IPS DF 4.7 (cell line): ENCODE data around the gene BCAR3.
"Not testable (repeated sequence)": the region's sequence is repeated elsewhere in the genome, so short reads cannot be mapped to it uniquely, and the experiment has no call there.

Source experiments
- DNase-seq: peaks from one replicate; pipeline ENCODE4 v3.0.0-alpha.2; 2013; ENCODE audit warnings: low spot score; ENCODE audit errors: extremely low read depth

The BCAR3 gene

DNA sequence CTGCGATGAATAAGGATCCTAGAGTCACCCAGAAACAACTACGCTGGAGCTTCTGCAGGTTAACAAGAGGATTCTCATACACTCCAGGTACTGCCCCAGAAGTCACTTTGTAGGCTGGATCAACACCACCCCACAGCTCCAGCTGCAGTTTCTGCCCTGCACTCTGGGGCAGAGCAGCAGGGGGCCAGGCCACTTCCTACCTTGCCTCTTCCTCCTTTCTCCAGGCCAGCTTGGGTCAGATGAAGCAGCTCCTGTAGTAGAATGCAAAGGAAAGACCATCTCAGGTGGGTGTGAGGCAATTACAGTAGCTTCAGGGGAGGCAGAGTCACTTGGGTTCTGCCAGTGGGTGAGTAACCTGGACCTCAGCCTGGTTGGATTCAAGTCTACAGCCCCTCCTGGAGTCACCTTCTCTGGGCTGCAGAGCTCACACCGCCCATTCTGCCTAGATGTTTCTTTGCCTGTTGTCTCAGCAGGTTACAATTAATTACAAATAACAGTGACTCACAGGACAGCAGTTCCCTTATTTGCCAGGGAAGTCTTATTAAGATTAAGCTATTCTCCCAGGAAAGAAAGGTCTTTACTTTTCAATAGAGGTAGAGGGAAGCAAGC lies 24.4 kb upstream of the BCAR3 start:
- no peak for DNase-seq

DNA sequence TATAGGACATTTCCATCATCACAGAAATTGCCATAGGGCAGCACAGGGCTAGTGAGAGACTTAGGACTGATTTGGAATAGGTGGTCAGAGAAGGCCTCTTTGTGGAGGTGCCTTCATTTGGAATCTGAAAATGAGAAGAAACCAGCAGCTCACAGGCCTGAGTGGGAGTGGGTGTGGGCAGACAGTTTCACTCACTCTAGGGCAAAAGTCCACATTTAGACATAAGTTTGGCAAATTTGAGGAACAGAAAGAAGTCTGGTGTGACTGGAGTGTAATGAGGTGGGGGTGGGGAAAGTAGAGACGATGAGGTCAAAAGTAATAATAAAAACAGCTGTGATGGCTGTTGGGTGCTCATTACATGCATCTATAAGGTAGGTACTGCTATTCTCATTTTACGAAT lies 22.4 kb upstream of the BCAR3 start:
- DNase-seq = no peak

DNA sequence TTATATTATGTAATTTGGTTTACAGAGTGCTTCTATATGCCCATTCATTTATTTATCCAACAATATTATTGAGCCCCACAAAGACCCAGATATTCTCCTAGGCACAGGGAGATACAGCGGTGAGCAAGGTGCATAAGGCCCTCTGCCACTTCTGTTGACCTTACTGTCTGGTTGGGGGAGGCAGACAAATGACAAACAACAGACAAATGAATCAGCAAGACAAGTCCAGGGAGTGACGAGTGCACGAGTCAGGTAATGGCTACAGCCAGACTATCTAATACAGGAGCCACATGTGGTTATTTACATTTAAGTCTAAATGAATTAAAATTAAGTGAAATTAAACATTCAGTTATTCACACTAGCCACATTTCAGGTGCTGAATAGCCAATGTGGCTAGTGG lies 22.0 kb upstream of the BCAR3 start:
- DNase-seq = no peak

DNA sequence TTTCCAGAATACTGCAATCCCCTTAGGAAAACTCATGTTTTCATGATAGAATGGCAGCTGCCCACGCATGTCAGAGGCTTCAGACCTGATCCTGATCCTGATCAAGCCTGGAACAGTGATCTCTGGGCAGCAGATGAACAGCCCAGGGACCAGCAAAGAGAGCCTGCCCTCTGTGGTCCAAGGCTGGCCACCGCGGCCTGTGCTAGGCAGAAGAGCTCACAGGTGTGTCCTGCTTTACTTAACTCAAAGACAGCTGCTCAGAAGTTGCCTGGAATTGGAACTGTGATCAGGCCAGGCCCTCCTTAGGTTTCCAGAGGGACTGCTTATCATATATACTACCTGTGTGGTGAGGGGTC lies 21.2 kb upstream of the BCAR3 start:
- DNase-seq = no peak

DNA sequence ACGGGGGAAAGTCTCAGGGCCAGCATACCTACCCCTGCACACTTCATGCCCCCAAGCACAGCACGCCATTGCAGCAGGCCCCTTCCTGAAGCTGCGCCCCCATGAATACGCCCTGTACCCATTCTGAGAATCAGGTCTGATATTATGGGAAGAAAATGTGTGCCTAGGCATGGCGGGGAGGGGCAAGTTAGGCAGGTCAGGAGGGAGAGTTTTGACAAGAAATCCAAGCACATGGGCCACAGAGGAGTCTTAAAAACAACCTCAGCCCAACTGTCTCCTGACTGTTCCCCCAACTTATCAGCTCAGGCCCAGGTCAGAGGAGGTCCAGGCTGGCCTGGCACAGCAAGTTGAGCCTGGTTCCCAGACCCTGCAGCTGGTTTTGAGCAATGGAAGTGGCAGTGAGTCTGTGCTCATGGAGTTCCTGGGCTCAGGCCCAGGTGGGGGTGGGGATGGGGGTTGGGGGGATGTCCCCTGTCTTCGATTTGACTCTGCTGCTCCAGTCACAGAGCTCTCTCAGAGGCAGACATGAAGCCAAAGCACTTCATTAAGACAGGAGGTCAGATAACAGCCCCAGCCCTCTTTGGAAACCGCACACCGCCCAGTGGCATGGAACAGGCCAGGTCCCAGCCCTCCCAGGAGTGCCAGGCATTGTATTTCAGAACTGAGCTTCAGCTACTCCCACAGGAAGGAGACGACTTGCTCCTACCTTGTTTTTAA lies 20.6 kb upstream of the BCAR3 start:
- DNase-seq = no peak

DNA sequence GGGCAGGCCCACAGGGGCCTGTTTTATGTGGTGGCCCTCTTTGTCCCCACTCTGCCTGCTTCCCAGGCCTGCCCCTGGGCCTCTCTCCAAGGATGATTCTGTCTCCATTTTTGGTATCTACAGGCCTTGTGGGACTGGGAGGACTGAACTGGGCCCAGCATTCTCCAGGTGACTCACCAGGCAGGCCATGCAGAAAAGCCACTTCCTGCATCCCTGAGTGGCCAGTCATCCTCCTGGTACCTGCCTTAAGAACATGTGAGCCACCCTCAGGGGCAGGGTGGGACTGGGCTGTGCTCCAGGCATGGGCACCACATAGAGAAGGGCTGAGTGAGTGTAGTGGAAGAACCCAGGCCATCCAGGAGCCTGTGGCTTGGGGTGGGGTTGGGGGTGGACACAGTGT lies 20.0 kb upstream of the BCAR3 start:
- no peak for DNase-seq

DNA sequence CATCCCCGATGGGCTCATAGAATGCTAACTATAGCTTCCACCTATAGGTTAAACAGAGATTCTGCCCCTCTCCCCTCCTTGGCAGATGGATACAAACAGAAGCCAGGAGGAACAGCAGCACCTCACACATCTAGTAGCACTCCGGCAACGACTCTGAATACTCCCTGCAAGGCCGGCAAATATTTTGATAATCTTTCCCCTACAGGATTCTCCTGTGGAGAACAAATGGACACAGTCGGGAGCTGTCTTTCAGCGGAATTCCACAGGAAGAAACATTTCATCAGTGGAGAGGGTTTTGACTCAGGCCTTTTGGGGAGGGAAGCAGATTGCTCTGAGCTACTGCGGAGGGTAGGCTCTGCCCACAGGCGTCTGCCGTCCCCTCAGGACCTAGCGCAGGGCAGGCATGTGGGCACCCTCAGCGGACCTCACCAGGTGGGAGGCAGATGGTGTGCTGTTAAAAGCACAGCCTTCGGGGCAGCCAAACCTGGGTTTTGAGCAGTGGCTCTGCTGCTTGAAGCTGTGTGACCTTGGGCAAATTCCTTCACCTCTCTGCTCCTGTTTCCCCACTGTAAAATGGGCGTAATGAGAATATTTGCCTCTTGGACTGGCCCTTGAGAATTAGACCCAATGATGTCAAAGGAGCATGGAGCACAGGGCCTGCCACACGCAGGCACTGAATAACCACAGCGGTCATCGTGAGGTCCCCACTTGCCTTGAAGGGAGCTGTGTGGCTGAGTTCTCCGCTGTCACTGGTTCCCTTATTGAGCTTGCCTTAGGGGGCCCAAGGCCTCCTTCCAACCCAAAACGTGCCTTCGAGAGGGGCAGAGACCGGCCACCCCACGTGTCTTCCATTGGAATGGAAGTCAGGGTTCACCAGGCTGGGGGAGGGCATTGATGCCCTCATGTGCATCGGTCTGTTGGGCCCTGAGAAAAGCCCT lies 19.2 kb upstream of the BCAR3 start:
- no peak for DNase-seq

DNA sequence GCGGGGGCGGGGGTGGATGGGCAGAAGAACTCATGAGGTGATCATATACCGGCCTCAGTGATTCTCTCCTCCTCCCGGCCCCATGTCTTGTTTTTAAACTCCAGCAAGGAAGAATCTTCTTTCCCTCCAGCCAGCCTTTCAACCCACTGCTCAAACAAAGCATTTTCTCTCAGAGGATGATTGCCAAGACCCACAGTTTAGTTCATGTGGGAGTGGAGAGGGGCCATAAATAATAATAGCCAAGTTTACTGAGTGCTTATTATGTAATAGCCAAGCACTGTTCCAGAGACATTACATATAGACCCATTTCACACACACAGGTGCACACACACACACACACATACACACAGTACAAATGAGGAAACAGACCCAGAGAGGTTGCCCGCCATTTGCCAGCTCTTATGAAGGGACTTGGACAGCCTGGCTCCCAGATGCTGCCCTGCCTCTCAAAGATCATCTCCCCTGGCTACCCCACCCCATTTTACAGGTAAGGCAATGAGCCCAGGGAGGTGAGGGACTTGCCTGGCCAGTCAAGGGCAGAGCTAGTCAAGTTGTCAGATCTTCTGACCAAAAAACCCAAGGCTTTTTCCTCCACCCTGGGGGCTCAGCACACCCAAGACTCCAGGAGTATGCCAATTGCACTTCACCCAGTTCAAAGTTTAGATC lies 18.0 kb upstream of the BCAR3 start:
- no peak for DNase-seq

DNA sequence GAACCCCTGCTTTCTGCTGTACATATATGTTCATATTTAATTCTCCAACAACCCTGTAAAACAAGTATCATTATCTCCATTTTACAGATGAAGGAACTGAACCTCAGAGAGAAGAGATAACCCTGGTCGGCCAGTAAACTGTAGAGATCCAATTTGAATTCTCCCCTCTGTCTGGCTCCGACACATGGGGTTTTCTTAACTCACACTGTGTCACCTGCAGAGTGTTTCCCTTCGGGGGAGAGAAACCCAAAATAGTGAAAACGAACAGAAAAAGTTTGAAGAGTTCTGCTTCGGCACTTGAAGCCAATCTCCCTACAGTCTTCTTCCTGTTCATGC lies 17.4 kb upstream of the BCAR3 start:
- DNase-seq = no peak

DNA sequence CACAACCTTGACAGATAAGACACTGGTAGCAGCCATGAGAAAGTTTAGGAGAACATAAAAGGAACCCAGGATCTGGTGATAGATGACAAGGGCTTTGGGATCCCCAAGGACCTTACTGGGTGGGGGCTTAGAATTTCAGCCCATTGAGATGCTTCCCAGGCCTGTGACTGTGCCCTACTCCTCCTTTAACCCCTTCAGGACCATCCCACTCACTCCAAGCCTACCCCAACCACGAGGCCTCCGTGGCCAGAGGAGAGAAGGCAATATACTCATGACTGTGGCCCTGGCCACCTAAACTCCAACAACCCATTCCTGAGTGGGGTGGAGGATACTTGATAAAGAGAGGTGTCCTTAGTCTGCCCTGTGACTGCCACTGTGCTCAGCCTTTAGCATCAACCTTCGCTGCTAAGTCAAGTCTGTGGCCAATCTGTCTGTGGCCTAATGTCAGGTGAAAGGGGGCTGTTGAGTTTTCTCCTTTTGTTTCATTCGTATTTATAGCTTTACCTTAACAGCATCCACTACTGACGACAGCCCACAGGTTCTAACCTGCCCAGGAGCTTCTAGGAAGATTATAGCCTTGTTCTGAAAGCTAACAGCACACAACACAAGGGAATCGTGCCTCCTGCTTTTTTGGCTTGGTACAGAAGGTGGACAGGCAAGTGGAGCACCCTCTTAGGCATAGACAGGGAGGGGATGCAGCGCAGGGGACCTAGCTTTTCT lies 16.9 kb upstream of the BCAR3 start:
- DNase-seq = no peak

DNA sequence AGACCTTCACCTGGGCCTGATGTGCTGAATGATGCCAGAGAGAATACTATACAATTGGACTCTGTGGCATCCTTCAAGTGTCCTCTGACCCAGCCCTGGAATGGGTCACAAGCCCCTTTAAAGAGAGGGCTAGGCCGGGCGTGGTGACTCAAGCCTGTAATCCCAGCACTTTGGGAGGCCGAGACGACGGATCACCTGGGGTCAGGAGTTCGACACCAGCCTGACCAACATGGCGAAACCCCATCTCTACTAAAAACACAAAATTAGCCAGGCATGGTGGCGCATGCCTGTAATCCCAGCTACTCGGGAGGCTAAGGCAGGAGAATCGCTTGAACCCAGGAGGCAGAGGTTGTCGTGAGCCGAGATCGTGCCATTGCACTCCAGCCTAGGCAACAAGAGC lies 15.9 kb upstream of the BCAR3 start:
- not testable (repeated sequence) for DNase-seq

DNA sequence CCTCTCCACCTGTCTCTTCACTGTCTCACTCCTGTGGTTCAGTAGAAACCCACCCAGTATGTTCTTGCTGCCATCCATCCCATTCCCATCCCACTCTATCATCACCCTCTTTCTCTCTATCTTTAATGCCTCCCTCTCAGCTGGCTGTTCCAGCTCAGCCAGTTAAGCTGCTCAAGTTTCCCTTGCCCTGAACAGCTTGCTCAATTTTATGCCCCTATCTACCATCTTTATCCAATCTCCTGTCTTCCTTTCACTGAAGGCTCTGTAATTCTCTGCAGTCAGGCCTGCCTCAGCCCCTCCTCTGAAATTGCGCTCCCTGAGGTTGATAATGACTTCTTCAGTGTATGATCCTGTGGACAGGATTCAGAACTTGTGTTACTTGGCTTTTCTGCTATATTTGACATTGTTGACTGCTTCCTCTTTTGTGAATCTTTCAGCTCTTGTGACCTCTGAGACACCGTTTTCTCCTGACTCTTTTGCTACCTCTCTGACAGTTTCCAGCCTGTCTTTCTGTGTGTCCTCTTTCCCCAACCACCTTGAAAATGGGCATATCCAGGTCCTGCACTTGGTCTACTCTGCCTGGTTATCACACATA lies 13.9 kb upstream of the BCAR3 start:
- DNase-seq = no peak

DNA sequence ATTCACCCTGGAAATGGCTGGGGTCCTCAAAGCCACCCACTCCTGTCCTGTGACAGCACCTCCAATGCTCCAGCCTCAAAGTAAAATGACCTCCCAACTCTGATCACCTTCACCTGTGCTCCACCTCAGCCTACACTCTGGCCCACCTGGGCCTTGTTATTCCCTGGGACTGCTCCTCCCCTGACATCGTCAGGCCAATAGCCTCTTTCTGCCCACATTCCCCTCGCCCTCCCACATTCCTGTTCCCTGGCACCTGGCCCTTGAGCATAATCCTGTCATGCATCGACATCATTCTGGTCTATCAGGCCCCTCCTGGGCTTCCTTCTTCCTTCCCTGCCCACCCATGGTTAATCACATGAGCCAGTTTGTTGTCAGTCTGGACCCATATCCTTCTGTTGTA lies 13.2 kb upstream of the BCAR3 start:
- no peak for DNase-seq

DNA sequence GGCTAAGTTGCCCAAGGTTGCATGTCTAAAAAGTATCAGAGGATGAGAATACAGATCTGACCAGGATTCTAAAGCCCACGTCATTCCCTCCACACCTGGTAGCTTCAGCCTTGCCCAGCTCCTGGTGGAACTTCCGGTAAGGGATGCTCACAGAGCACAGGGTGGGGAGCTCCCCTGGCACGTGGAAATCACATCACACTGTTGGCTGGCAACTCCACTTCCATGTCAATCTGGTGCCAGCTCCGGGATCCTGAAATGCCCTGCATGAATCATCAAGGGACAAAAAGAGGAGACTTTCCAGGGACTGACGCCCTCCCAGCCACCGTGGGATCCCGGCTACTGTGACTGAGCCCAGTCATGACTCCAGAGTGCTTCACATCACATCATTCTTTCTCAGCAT lies 12.4 kb upstream of the BCAR3 start:
- DNase-seq = no peak

DNA sequence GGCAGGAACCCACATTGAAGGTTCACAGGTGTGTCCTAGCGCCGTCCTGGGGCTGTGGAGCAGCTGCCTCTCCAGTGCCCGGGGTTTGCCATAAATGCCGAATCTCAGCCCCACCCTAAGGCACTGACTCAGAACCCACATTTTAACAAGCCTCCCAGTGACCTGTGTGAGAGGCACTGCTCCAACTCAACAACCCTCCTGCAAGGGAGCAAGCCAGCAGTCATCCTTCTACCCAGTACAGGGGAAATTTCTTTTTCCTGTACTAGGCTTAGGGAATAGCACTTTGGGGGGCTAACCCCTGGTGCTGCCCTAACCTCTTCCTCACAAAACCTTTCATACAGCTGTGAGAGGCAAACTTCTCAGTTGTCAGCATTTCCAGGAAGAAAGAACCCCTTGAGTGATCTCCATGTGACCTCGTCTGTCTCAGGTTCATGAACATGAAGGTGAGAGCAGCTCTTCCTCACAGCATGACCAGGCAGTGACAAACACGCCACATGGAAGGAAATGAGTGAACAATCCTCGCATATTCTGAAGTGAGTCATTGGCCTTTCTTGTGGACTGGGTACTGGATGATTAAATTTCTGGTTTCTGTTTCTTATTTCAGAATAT lies 11.4 kb upstream of the BCAR3 start:
- no peak for DNase-seq

DNA sequence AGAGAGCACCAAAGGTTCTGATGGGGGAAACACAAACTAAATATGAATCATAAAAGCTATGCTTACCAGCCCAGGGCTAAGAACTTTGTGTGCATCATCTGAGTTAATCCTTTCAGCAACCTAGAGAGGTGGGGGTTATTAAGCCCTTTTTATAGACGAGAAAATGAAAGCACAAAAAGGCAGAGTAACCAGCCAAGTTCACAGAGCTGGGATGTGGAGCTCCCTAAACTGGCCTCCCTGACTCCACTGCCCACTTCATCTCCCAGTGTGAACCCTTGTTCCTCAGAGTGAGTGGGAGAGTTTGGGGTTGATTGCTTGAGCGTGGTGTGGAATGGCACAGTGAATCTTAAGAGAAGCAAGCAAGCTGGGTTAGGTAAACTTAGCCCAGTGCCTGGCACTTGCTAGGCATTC lies 10.8 kb upstream of the BCAR3 start:
- no peak for DNase-seq

DNA sequence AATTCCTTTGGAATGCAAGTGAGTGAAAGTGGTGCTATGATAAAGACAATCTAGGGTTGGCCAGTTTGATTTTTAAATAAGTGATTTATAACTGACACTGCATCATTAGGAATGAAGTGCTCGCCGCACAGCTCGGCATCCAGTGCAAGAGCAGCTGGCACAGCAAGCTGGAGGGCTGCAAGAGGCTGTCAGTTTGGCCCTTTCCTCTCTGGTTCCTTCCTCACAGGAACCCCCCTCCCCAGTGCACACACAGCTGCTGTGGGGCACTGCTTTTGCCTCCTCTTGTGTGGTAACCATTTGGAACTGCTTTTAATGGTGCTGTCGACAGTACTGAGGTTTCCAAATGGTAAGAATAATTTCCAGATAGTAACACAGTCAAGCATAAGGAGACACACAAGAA lies 10.4 kb upstream of the BCAR3 start:
- no peak for DNase-seq

DNA sequence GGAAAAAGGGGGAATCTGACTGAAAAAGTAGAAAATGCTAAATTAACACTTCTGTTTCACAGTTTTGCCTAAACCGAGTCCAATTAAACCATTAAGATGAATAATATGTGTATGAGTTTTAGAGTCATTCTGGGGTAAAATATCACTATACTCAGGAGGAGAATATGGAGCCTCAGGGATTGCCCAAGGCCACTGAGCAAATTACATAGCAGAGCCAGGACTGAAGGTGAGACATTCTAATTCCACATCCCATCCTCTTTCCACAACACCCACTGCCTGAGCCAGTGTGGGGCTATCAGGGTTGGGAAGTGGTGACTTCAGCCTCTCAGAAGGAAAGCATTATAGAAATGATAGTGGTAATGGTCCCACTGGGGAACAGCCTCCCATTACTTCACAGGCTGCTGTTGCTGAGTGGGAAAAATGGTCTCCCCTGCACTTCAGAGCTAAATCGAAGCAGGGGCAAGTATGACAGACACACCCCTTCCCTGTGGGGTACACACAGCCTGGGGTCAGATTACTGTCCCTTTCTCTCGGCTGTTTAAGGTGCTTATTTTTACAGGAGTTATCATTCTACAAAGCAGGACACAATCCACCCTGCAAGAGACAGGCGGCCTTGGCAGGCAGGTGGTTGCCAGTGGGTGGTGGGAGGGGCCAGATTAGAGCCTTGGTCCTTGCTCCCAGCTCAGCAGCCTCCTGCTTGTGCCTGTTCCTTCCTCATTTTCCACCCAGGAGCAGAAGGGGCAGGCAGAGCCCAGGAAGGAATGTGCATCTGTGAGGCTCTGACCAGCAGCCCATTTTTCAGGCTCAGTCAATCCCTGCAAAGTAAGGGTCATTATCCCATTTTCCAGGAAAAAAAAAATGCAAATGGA lies 9.5 kb upstream of the BCAR3 start:
- no peak for DNase-seq

DNA sequence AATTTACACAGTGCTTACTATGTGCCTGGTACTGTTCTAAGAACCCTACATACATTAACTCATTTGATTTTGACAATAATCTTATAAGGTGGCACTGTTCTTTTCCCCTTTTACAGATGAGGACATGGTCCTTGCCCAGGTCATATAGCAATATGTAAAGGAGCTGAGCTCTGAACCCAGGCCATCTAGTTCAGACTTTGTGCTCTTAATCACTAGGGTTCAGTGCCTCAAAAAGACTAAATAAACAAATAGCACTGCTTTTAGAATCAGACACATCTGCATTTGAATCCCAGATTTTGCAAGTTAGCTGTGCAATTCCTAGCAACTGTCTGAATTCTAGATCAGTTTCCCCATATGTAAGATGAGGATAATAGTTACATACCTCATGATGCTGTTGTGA lies 8.7 kb upstream of the BCAR3 start:
- DNase-seq = no peak
